Immature natural killer cell (primary cell): ENCODE data around the gene IL2RA. TPM values are rescaled to one million over a fixed set of nuclear protein-coding genes. Genes with fewer than 3 reads are reported as not detected.
"Not testable (repeated sequence)": the region's sequence is repeated elsewhere in the genome, so short reads cannot be mapped to it uniquely, and the experiment has no call there.

Experiments used
- DNase-seq, 3 donors: peaks; one replicate each; pipeline ENCODE4 v3.0.0; 2022; ENCODE audit warnings: mixed read lengths in 1 of 3
- H3K27ac Mint-ChIP-seq, 6 donors: one replicate each; pipeline ENCODE4 v1.8.0; 2020; ENCODE audit warnings: mixed read lengths in 6 of 6, mild to moderate bottlenecking in 5 of 6, inconsistent platforms in 4 of 6, moderate library complexity in 3 of 6
- H3K27me3 Mint-ChIP-seq, 3 donors: one replicate each; pipeline ENCODE4 v1.8.0; 2020 to 2021; ENCODE audit warnings: low read depth in 3 of 3, mild to moderate bottlenecking in 3 of 3, mixed read lengths in 3 of 3, moderate library complexity in 3 of 3, inconsistent platforms in 1 of 3
- H3K36me3 Mint-ChIP-seq, 3 donors: one replicate each; pipeline ENCODE4 v1.8.0; 2020; ENCODE audit warnings: mixed read lengths in 3 of 3, inconsistent platforms in 2 of 3, mild to moderate bottlenecking in 2 of 3
- H3K4me1 Mint-ChIP-seq, 2 donors: one replicate each; pipeline ENCODE4 v1.8.0; 2020; ENCODE audit warnings: inconsistent platforms in 2 of 2, mild to moderate bottlenecking in 2 of 2, mixed read lengths in 2 of 2, moderate library complexity in 1 of 2
- H3K4me3 Mint-ChIP-seq, 5 donors: one replicate each; pipeline ENCODE4 v1.8.0; 2020; ENCODE audit warnings: mild to moderate bottlenecking in 5 of 5, mixed read lengths in 5 of 5, inconsistent platforms in 3 of 5, moderate library complexity in 3 of 5
- H3K9me3 Mint-ChIP-seq, 6 donors: one replicate each; pipeline ENCODE4 v1.8.0; 2020; ENCODE audit warnings: mild to moderate bottlenecking in 6 of 6, mixed read lengths in 6 of 6, inconsistent platforms in 4 of 6, moderate library complexity in 3 of 6
- polyA plus RNA-seq, 3 donors: library from polyadenylated mRNA; unstranded; fragments of 300-500 nt; fragmentation: Illumina TruSeq; gene quantifications; one replicate each; pipeline ENCODE4 v1.2.3, GENCODE V29; 2021

Gene IL2RA
- polyA plus RNA-seq, 3 donors from 2014 or later = 2.7 to 3.9 (median 3.6) TPM

DNA sequence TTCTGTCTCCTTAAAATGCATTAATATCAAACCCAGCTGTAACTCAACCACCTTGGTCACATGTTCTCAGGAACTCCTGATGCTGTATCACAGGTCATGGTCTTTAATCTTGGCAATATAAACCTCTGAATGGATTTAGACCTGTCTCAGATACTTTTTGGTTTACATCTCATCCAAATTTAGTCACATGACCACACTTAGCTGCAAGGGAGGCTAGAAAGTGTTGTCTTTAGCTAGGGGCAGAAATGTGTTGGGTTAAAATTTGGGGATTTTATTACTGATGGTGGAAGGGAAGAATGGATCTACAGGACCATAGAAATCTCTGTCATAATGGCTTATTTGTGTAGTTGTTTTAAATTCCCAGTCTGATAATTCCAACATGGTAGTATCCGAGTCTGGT lies 55.2 kb downstream of the IL2RA start:
- H3K9me3 Mint-ChIP-seq = peaks cover 0 to 3% (median 0%) of the 10 kb centered on the region in 6 donors
- no peaks in the 10 kb centered on the region for H3K4me1 Mint-ChIP-seq
- H3K4me3 Mint-ChIP-seq = no peak overlapping the region
- no peaks in the 10 kb centered on the region for H3K36me3 Mint-ChIP-seq
- no peak overlapping the region for H3K27ac Mint-ChIP-seq
- H3K27me3 Mint-ChIP-seq = peaks cover 0 to 7% (median 5%) of the 10 kb centered on the region in 3 donors
- DNase-seq = no peak

DNA sequence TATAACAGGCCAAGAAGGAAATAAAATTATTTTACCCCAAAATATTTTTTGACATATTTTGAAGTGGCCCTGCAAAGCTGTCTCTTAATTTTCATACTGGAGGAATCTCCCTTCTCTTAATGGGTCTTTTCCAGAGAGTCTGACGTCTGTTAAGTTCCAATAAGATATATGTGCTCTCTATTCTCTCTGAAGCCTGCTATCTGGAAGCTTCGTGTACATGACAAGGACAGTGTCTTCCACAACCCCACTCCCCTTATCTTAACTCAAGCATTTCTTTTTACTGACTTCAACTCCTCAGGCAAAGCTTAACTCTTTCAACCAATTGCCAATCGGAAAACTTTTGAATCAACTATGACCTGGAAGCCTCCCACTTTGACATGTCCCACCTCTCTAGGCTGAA lies 55.6 kb downstream of the IL2RA start:
- Mint-ChIP-seq H3K27ac (no peak overlapping the region), H3K9me3 (peaks cover 0 to 3% (median 0%) of the 10 kb centered on the region in 6 donors), H3K27me3 (peaks cover 0 to 8% (median 5%) of the 10 kb centered on the region in 3 donors), H3K36me3 (no peaks in the 10 kb centered on the region), H3K4me3 (no peak overlapping the region), H3K4me1 (no peaks in the 10 kb centered on the region)
- DNase-seq = no peak

DNA sequence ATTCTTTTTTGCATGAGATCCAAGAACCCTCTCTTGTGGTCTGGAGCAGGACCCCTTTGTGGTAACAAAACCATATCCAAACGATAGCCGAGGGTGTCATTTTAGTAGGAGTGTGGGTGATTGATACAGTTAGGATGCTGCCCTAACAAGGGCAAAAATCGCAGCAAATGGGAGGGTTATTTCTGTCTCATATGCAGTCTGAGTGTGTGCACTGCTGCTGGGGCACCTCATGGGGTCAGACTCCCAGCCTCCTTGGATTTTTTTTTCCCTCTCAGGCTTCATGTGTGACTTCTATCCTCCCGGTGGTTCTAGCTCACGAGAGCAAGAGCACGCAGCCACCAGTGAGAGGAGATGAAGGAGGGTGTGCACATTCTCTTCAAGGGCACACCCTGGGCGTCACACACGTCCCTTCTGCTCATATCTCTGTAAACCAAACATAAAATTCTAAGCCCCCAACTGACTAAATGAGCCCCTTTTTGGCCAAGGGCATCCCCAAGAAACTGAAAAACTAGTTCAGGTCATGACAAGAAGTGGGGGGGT lies 56.2 kb downstream of the IL2RA start:
- Mint-ChIP-seq H3K36me3 (no peaks in the 10 kb centered on the region), H3K27me3 (peaks cover 0 to 8% (median 5%) of the 10 kb centered on the region in 3 donors), H3K9me3 (peaks cover 0 to 3% (median 0%) of the 10 kb centered on the region in 6 donors), H3K4me1 (no peaks in the 10 kb centered on the region), H3K27ac (no peak overlapping the region), H3K4me3 (no peak overlapping the region)
- DNase-seq = no peak

DNA sequence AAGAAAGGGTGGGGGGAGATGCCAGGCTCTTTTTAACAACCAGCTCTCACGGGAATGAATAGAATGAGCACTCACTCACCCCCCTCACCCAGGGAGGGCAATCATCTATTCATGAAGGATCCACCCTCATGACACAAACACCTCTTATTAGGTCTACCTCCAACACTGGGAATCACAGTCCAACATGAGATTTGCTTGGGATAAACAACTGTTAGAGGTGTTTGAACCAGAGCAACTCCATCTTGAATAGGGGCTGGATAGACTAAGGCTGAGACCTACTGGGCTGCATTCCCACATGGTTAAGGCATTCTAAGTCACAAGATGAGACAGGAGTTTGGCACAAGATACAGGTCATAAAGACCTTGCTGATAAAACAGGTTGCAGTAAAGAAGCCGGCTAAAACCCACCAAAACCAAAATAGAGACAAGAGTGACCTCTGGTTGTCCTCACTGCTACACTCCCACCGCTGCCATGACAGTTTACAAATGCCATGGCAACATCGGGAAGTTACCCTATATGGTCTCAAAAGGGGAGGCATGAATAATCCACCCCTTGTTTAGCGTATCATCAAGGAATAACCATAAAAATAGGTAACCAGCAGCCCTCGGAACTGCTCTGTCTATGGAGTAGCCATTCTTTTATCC lies 56.9 kb downstream of the IL2RA start:
- H3K27ac Mint-ChIP-seq, H3K4me1 Mint-ChIP-seq, H3K4me3 Mint-ChIP-seq, DNase-seq, H3K36me3 Mint-ChIP-seq, H3K9me3 Mint-ChIP-seq: not testable (repeated sequence)
- peaks cover 2 to 14% (median 5%) of the 10 kb centered on the region in 3 donors for H3K27me3 Mint-ChIP-seq

- Mint-ChIP-seq H3K9me3 (peaks cover 0 to 3% (median 0%) of the 10 kb centered on the region in 6 donors), H3K4me3 (no peak overlapping the region), H3K27ac (no peak overlapping the region), H3K4me1 (no peaks in the 10 kb centered on the region), H3K27me3 (peaks cover 3 to 13% (median 5%) of the 10 kb centered on the region in 3 donors), H3K36me3 (no peaks in the 10 kb centered on the region)
- DNase-seq = no peak
These were observed 59.2 kb downstream of the IL2RA start for GRCh38 chr10:6002809-6003510.

DNA sequence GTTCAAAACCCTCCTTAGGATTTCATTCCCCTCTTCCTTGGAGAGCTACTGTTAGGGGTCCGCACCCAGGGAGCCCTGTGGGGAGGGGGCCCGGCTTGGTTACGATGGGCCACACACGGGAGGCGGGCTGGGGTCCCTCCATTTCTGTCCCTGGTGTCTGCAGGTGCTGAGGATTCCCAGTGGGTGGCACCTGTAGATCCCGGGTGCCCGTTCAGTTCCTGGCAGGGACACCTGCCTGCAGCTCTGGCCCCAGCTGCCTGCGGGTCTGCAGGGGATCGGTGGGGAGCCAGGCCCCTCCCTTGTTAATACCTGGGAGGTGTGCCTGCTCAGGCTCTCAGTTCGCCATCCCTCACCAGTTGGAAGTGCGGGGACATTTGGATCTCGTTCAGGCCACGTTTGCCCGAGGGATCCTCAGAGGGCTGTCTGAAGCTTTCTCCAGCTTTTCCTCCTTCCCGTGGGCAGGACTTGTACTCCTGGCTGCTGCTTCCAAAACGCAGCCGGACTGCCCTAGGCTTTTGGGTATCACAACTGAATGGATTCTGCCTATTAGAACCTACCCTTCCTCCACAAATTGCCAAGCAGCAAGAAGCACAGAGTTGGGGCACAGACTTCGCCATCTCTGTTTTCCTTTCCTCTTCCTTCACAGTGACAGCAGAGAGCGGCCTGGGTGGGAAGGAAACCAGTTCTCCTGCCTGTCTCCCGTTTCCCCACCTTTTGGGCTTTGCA lies 62.6 kb downstream of the IL2RA start:
- H3K27ac Mint-ChIP-seq = no peak overlapping the region
- H3K36me3 Mint-ChIP-seq = no peaks in the 10 kb centered on the region
- no peak overlapping the region for H3K4me3 Mint-ChIP-seq
- no peaks in the 10 kb centered on the region for H3K9me3 Mint-ChIP-seq
- H3K4me1 Mint-ChIP-seq = no peaks in the 10 kb centered on the region
- peaks cover 0 to 11% (median 3%) of the 10 kb centered on the region in 3 donors for H3K27me3 Mint-ChIP-seq
- DNase-seq = no peak

DNA sequence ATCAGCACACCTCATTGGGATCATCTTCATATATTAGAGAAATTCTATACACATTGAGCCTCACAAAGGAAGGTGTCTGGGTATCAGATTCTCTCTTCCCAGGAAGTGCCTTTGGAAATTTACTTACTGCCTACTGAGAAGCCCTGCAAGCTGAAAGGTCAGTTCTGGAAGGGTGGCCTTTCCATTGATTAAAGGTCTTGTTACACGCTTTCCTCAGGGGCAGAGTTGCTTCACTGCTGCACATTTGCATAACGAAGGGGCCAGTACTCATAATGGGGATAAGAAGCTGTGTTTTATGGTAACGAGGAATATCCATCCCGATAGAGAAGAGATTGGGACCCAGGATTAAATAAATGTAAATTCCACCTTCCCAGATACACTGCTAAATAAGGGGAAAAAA lies 65.5 kb downstream of the IL2RA start:
- no peak for DNase-seq
- no peak overlapping the region for H3K27ac Mint-ChIP-seq
- peaks cover under 1 to 11% (median 6%) of the 10 kb centered on the region in 3 donors for H3K27me3 Mint-ChIP-seq
- peaks cover 0 to 5% (median 2%) of the 10 kb centered on the region in 6 donors for H3K9me3 Mint-ChIP-seq
- no peaks in the 10 kb centered on the region for H3K4me1 Mint-ChIP-seq
- H3K36me3 Mint-ChIP-seq = peaks cover 0 to 5% (median 3%) of the 10 kb centered on the region in 3 donors
- H3K4me3 Mint-ChIP-seq = no peak overlapping the region

GRCh38 chr10:5992398-5992797 lies 69.8 kb downstream of the IL2RA start:
- DNase-seq = no peak
- no peak overlapping the region for H3K4me3 Mint-ChIP-seq
- peaks cover 0 to 11% (median 2%) of the 10 kb centered on the region in 6 donors for H3K9me3 Mint-ChIP-seq
- H3K4me1 Mint-ChIP-seq = peaks cover 7 to 9% of the 10 kb centered on the region in 2 donors
- no peak overlapping the region for H3K27ac Mint-ChIP-seq
- H3K27me3 Mint-ChIP-seq = peaks cover 2 to 5% (median 4%) of the 10 kb centered on the region in 3 donors
- H3K36me3 Mint-ChIP-seq = peaks cover 0 to 7% (median 7%) of the 10 kb centered on the region in 3 donors

DNA sequence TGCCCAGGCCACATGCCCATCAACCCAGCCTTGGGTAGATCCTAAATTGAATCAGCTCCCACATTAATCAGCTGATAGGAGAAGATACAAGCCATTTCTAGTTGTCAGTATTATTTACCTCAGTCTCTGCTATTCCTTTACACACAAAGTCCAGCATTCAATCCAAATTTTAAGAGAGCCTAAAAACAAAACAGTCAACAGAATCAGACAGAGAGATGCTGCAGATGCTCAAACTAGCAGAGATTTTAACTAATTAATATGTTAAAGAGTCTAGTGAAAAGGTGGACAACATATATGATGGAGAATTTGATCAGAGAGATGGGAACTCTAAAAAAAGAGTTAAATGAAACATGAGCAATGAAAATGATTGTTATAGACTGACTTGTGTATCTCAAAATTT lies 70.5 kb downstream of the IL2RA start:
- Mint-ChIP-seq H3K9me3 (peaks cover 0 to 11% (median 2%) of the 10 kb centered on the region in 6 donors), H3K27ac (no peak overlapping the region), H3K4me1 (peaks cover 7 to 10% of the 10 kb centered on the region in 2 donors), H3K4me3 (no peak overlapping the region), H3K36me3 (peaks cover 0 to 7% (median 7%) of the 10 kb centered on the region in 3 donors), H3K27me3 (peaks cover 2 to 5% (median 2%) of the 10 kb centered on the region in 3 donors)
- DNase-seq = no peak

- H3K27ac Mint-ChIP-seq = no peak overlapping the region
- no peak overlapping the region for H3K4me3 Mint-ChIP-seq
- H3K27me3 Mint-ChIP-seq = peaks cover 2 to 5% (median 2%) of the 10 kb centered on the region in 3 donors
- no peak for DNase-seq
- H3K9me3 Mint-ChIP-seq = peaks cover 0 to 11% (median 2%) of the 10 kb centered on the region in 6 donors
- H3K36me3 Mint-ChIP-seq = peaks cover 0 to 7% (median 7%) of the 10 kb centered on the region in 3 donors
- peaks cover 7 to 10% of the 10 kb centered on the region in 2 donors for H3K4me1 Mint-ChIP-seq
These were observed 72.4 kb downstream of the IL2RA start for GRCh38 chr10:5989756-5990155.

- Mint-ChIP-seq H3K4me3 (no peak overlapping the region), H3K27me3 (peaks cover 2 to 5% (median 2%) of the 10 kb centered on the region in 3 donors)
These were observed 73.7 kb downstream of the IL2RA start for GRCh38 chr10:5988336-5988920.

GRCh38 chr10:5987747-5988146 lies 74.4 kb downstream of the IL2RA start:
- peaks cover 2 to 5% (median 2%) of the 10 kb centered on the region in 3 donors for H3K27me3 Mint-ChIP-seq
- H3K36me3 Mint-ChIP-seq = peaks cover 0 to 7% (median 7%) of the 10 kb centered on the region in 3 donors
- DNase-seq = no peak
- peaks cover 7 to 10% of the 10 kb centered on the region in 2 donors for H3K4me1 Mint-ChIP-seq
- H3K4me3 Mint-ChIP-seq = no peak overlapping the region
- no peak overlapping the region for H3K27ac Mint-ChIP-seq
- peaks cover 0 to 11% (median 0%) of the 10 kb centered on the region in 6 donors for H3K9me3 Mint-ChIP-seq

More at GRCh38 chr10:5988336-5988920, 73.7 kb downstream of the IL2RA start:
- no peak for DNase-seq
- Mint-ChIP-seq H3K9me3 (peaks cover 0 to 11% (median 0%) of the 10 kb centered on the region in 6 donors), H3K27ac (no peak overlapping the region), H3K36me3 (peaks cover 0 to 7% (median 7%) of the 10 kb centered on the region in 3 donors), H3K4me1 (peaks cover 7 to 10% of the 10 kb centered on the region in 2 donors)

DNA sequence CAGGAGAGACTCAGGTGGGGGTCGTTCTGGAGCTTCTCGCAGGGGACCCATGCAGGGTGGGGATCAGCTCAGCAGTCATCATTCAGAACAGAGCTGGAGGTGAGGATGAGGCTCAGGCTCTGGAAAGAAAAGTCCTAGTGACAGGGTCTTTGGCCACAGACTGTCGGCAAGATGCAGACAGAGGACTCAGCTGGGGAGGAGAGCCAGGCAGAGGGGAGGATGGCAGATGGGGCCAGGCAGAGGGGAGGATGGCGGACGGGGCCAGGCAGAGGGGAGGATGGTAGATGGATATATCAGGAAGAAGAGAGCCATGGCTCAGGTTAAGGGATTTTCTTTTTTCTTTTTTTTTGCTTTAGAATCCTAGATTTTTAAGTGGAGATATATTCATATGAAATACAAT lies 77.1 kb downstream of the IL2RA start:
- no peaks in the 10 kb centered on the region for H3K36me3 Mint-ChIP-seq
- H3K4me1 Mint-ChIP-seq = peaks cover 7 to 10% of the 10 kb centered on the region in 2 donors
- DNase-seq = no peak
- H3K27ac Mint-ChIP-seq = no peak overlapping the region
- no peaks in the 10 kb centered on the region for H3K27me3 Mint-ChIP-seq
- H3K4me3 Mint-ChIP-seq = no peak overlapping the region
- no peaks in the 10 kb centered on the region for H3K9me3 Mint-ChIP-seq
